ENCODE data around the gene SLC7A6. TPM values are rescaled to one million over a fixed set of nuclear protein-coding genes. Genes with fewer than 3 reads are reported as not detected.

Gene SLC7A6
- total RNA-seq, 6 experiments from 2014 or later = 46.1 to 56.6 (median 50.8) TPM

DNA sequence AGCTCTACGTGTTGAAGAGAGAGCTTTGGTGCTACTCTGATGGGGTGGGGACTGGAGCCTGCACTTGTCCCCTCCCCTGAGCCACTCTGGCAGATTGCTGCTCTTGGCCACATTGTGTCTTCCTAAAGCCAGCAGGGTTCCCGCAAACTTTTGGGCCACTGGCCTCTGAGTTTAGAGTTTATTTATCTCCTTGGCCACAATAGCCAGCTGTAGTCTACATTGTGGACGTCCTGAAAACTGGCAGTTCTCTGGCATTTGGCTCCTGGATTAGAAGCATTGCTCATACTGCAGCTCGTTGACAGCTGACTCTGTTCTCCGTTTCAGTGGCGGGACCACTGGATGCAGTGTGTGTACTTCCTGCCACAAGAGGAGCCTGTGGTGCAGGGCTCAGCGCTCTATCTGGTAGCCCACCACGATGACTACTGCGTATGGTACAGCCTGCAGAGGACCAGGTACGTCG lies 81.1 kb downstream of the SLC7A6 start:
- Mint-ChIP-seq H3K27me3 (ENCODE audit: insufficient read depth) (no peaks in the 10 kb centered on the region), H3K27ac (no peak overlapping the region), H3K4me3 (no peak overlapping the region), H3K9me3 (no peaks in the 10 kb centered on the region), H3K4me1 (ENCODE audit: low read depth) (no peaks in the 10 kb centered on the region), H3K36me3 (ENCODE audit: low read depth) (peaks cover 31% of the 10 kb centered on the region)
- no peak for DNase-seq
- TF ChIP-seq, protein P1, sequence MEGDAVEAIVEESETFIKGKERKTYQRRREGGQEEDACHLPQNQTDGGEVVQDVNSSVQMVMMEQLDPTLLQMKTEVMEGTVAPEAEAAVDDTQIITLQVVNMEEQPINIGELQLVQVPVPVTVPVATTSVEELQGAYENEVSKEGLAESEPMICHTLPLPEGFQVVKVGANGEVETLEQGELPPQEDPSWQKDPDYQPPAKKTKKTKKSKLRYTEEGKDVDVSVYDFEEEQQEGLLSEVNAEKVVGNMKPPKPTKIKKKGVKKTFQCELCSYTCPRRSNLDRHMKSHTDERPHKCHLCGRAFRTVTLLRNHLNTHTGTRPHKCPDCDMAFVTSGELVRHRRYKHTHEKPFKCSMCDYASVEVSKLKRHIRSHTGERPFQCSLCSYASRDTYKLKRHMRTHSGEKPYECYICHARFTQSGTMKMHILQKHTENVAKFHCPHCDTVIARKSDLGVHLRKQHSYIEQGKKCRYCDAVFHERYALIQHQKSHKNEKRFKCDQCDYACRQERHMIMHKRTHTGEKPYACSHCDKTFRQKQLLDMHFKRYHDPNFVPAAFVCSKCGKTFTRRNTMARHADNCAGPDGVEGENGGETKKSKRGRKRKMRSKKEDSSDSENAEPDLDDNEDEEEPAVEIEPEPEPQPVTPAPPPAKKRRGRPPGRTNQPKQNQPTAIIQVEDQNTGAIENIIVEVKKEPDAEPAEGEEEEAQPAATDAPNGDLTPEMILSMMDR (IDR thresholded peaks at IDR 0.05) = no peak

DNA sequence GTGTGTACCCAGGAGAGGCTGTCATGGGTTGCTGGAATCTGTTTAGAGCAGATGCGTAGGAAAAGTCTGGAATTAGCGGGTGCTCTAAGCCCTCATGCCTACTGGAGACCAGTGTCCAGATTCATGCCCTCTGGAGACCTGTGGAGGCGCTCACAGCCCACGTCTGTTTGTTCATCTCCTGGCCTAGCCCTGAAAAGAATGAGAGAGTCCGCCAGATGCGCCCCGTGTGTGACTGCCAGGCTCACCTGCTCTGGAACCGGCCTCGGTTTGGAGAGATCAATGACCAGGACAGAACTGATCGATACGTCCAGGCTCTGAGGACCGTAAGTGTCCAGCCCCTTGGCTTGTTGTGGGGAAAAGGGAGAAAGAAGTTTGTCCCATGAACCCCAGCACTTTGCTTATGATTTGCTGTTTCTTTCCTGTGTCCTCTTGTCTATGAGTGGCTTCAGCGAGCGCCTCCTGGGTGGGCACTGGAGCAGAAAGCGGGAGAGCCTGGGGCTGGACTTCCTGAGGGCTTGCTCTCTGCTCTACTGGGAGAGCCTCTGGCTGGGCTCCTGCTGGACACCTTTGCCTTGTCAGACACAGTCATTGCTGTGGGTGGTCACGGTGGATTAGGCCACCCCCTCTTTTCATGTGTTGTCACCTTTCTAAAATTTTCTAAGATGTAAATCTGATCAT lies 81.8 kb downstream of the SLC7A6 start:
- Mint-ChIP-seq H3K36me3 (ENCODE audit: low read depth) (peaks cover 24% of the 10 kb centered on the region), H3K27me3 (ENCODE audit: insufficient read depth) (no peaks in the 10 kb centered on the region), H3K4me1 (ENCODE audit: low read depth) (no peaks in the 10 kb centered on the region), H3K4me3 (no peak overlapping the region), H3K9me3 (no peaks in the 10 kb centered on the region), H3K27ac (no peak overlapping the region)
- TF ChIP-seq, protein P1 (IDR thresholded peaks at IDR 0.05) = no peak
- DNase-seq = no peak

DNA sequence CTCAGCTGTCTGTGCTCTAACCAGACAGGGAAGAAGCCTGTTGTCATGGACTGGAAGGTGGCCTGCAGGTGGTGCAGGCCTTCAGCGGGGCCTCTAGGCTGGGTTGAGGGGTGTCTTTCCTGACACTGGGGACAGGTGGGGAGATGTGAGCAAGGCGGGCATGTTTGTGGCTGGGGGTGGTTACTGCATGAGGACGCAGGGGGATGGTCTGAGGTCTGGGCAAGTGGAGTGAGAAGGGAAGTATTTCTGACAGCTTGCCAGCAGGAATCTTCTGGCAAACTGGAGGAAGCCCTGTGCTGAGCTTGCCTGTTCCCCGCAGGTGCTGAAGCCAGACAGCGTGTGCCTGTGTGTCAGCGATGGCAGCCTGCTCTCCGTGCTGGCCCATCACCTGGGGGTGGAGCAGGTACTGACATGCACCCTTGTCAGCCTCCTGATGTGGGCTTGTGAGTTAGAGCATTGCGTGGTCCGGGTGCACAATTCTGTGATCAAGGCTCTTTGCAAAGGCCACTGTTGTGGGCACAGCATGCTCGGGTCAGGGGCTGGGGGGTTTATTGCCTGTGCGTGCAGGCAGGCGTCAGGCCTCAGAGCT lies 82.7 kb downstream of the SLC7A6 start:
- Mint-ChIP-seq H3K4me1 (ENCODE audit: low read depth) (no peaks in the 10 kb centered on the region), H3K9me3 (no peaks in the 10 kb centered on the region), H3K36me3 (ENCODE audit: low read depth) (peaks cover 24% of the 10 kb centered on the region), H3K4me3 (no peak overlapping the region), H3K27me3 (ENCODE audit: insufficient read depth) (no peaks in the 10 kb centered on the region), H3K27ac (no peak overlapping the region)
- TF ChIP-seq, protein P1 (IDR thresholded peaks at IDR 0.05) = no peak
- DNase-seq = no peak

DNA sequence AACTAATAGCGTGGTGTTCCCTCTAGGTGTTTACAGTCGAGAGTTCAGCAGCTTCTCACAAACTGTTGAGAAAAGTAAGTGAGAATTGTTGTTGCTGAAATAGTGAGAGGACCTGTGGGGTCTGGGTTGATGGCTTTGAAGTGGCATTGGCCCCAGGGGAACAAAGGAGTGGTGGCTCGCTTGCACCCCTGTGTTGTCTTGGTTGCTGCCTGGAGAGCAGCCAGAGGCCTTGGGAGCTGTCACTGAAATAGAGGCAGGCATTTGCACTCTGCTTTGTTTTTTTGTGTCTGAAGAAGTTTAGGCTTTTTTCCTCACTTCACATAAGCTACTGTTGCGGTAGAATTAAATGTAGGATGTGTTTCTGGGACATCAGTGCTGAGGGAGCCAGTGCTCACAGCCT lies 83.3 kb downstream of the SLC7A6 start:
- no peak for DNase-seq
- no peaks in the 10 kb centered on the region for H3K4me1 Mint-ChIP-seq (ENCODE audit: low read depth)
- TF ChIP-seq, protein P1 (IDR thresholded peaks at IDR 0.05) = no peak
- H3K27me3 Mint-ChIP-seq (ENCODE audit: insufficient read depth) = no peaks in the 10 kb centered on the region
- H3K27ac Mint-ChIP-seq = no peak overlapping the region
- no peaks in the 10 kb centered on the region for H3K9me3 Mint-ChIP-seq
- H3K36me3 Mint-ChIP-seq (ENCODE audit: low read depth) = peaks cover 24% of the 10 kb centered on the region
- no peak overlapping the region for H3K4me3 Mint-ChIP-seq

DNA sequence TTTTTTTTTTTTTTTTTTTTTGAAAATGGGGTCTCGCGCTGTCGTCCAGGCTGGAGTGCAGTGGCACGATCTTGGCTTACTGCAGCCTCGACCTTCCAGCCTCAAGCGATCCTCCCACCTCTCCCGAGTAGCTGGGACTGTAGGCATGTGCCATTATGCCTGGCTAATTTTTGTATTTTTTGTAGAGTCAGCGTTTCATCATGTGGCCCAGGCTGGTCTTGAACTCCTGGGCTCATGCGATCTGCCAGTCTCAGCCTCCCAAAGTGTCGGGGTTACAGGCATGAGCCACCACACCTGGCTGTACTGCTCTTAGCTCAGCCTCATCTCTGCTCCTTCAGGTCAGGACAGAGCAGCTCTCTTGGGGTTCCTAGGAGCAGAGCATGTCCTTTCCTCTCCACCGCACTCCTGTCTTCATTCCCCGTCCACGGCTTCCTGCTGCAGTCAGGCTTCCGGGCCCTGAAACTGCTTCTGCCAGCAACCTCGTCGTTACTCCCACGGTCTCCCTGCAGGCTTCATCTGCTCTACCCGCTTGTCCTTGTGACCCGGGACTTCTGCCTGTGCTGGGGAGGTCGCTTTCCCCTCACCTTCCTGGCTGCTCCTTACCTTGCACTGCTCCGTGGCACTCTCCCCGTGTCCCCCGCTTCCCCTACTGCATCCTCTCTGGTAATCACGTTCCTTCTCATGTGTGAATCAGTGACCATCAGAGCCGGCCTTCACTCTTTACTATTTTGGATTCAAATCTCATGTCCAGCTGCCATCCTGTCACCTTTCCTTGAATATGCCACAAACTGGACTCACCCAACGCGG lies 84.5 kb downstream of the SLC7A6 start:
- DNase-seq = no peak
- TF ChIP-seq, protein P1 (IDR thresholded peaks at IDR 0.05) = no peak
- H3K4me3 Mint-ChIP-seq = no peak overlapping the region
- no peaks in the 10 kb centered on the region for H3K9me3 Mint-ChIP-seq
- peaks cover 24% of the 10 kb centered on the region for H3K36me3 Mint-ChIP-seq (ENCODE audit: low read depth)
- no peaks in the 10 kb centered on the region for H3K4me1 Mint-ChIP-seq (ENCODE audit: low read depth)
- no peak overlapping the region for H3K27ac Mint-ChIP-seq
- no peaks in the 10 kb centered on the region for H3K27me3 Mint-ChIP-seq (ENCODE audit: insufficient read depth)

Data from HFFc6 (cell line).